IPS-NIHi11 (cell line): ENCODE measurements around the gene COBLL1.
"Not testable (repeated sequence)": the region's sequence is repeated elsewhere in the genome, so short reads cannot be mapped to it uniquely, and the experiment has no call there.

Experiments used
- DNase-seq: peaks from one replicate; pipeline ENCODE4 v3.0.0; 2012; ENCODE audit warnings: mixed read lengths, low spot score

COBLL1 gene

GRCh38 chr2:164789968-164790367 is 51.7 kb downstream of the COBLL1 start:
- no peak for DNase-seq

- DNase-seq: no peak
These were observed 54.8 kb downstream of the COBLL1 start for GRCh38 chr2:164786787-164787186.

GRCh38 chr2:164785457-164785856 is 56.2 kb downstream of the COBLL1 start:
- DNase-seq: no peak

GRCh38 chr2:164784376-164784775 is 57.2 kb downstream of the COBLL1 start:
- peak; percentile 7 for DNase-seq

GRCh38 chr2:164782323-164782722 is 59.3 kb downstream of the COBLL1 start:
- DNase-seq: no peak

- no peak for DNase-seq
These were observed 60.2 kb downstream of the COBLL1 start for GRCh38 chr2:164781394-164781793.

GRCh38 chr2:164780611-164781178 is 60.9 kb downstream of the COBLL1 start:
- no peak for DNase-seq

GRCh38 chr2:164779383-164780057 is 62.1 kb downstream of the COBLL1 start:
- no peak for DNase-seq

- no peak for DNase-seq
These were observed 62.9 kb downstream of the COBLL1 start for GRCh38 chr2:164778723-164779122.

- no peak for DNase-seq
These were observed 63.7 kb downstream of the COBLL1 start for GRCh38 chr2:164777847-164778461.

- DNase-seq: no peak
These were observed 68.0 kb downstream of the COBLL1 start for GRCh38 chr2:164773635-164774034.

- no peak for DNase-seq
These were observed 68.5 kb downstream of the COBLL1 start for GRCh38 chr2:164773091-164773490.

GRCh38 chr2:164771897-164772296 is 69.7 kb downstream of the COBLL1 start:
- DNase-seq: no peak

GRCh38 chr2:164770421-164770916 is 71.2 kb downstream of the COBLL1 start:
- DNase-seq: no peak

- no peak for DNase-seq
These were observed 74.7 kb downstream of the COBLL1 start for GRCh38 chr2:164766954-164767320.

GRCh38 chr2:164766216-164766953 is 75.2 kb downstream of the COBLL1 start:
- no peak for DNase-seq

- no peak for DNase-seq
These were observed 76.6 kb downstream of the COBLL1 start for GRCh38 chr2:164764996-164765395.

- no peak for DNase-seq
These were observed 77.1 kb downstream of the COBLL1 start for GRCh38 chr2:164764474-164764873.

GRCh38 chr2:164763431-164763830 is 78.2 kb downstream of the COBLL1 start:
- no peak for DNase-seq

GRCh38 chr2:164761737-164762460 is 79.7 kb downstream of the COBLL1 start:
- no peak for DNase-seq

GRCh38 chr2:164761201-164761600 is 80.4 kb downstream of the COBLL1 start:
- DNase-seq: not testable (repeated sequence)

GRCh38 chr2:164760179-164760578 is 81.4 kb downstream of the COBLL1 start:
- DNase-seq: no peak
